Measurements from ENCODE around the gene RHOT2. TPM values are rescaled to one million over a fixed set of nuclear protein-coding genes. Genes with fewer than 3 reads are reported as not detected.
A peak's percentile ranks its signal among the peaks of the same experiment; 100 is the strongest.

RHOT2 gene
- total and polyA plus RNA-seq, 12 donors, result 34.7 to 462 (median 89.2) TPM

- intact Hi-C loops (cut with DNase I), result no loop called here
- 44 to 58% (median 49%) methylated on average over 3 to 9 of the region's 9 CpGs for WGBS, 4 donors
- no peak for TF ChIP-seq CTCF (IDR thresholded peaks at IDR 0.05)
- no peak for TF ChIP-seq POLR2A (IDR thresholded peaks at IDR 0.05)
- Histone ChIP-seq H3K27ac (peak overlapping the region; percentile 42 to 98 (median 89)), H3K9me3 (replicated peaks in 1 of 3) (no peaks in the 10 kb centered on the region), H3K4me3 (no peak overlapping the region), H3K36me3 (replicated peaks in 1 of 2) (no peaks in the 10 kb centered on the region), H3K4me1 (replicated peaks in 1 of 2) (peaks cover 44 to 45% of the 10 kb centered on the region in 2 donors), H3K27me3 (no peaks in the 10 kb centered on the region)
- DNase-seq, result peak in 3 of 7 donors; percentile 9 to 36 (median 26)
These were observed 29.1 kb upstream of the RHOT2 start for GRCh38 chr16:638836-639235.

GRCh38 chr16:640614-641013 is 27.3 kb upstream of the RHOT2 start:
- TF ChIP-seq CTCF (IDR thresholded peaks at IDR 0.05), result no peak
- TF ChIP-seq POLR2A (IDR thresholded peaks at IDR 0.05), result no peak
- Histone ChIP-seq H3K36me3 (replicated peaks in 1 of 2) (no peaks in the 10 kb centered on the region), H3K4me1 (replicated peaks in 1 of 2) (peaks cover 52 to 56% of the 10 kb centered on the region in 2 donors), H3K4me3 (peak overlapping the region in 1 of 4 donors; percentile 97), H3K9me3 (replicated peaks in 1 of 3) (no peaks in the 10 kb centered on the region), H3K27me3 (no peaks in the 10 kb centered on the region), H3K27ac (peak overlapping the region; percentile 85 to 100 (median 91))
- intact Hi-C loops (cut with DNase I), result no loop called here
- 17 to 76% (median 62%) methylated on average over 1 to 5 of the region's 5 CpGs for WGBS, 4 donors
- peak in 1 of 7 donors; percentile 21 for DNase-seq

- 0 to 2% (median 1%) methylated on average over 1 to 81 of the region's 81 CpGs; no CpG with 5 or more reads in 1 of the 4 donors for WGBS, 4 donors
- no peaks in the 10 kb centered on the region for H3K36me3 ChIP-seq (replicated peaks in 1 of 2)
- no peaks in the 10 kb centered on the region for H3K27me3 ChIP-seq
- peak within 1 kb of the TSS; percentile 40 to 97 (median 46) for H3K4me3 ChIP-seq
- H3K4me1 ChIP-seq (replicated peaks in 1 of 2), result peaks cover 61 to 64% of the 10 kb centered on the region in 2 donors
- intact Hi-C loops (cut with DNase I), result no loop called here
- peak; percentile 91 to 94 (median 92) for DNase-seq
- peak in 1 of 6 experiments; percentile 10 for TF ChIP-seq CTCF (IDR thresholded peaks at IDR 0.05)
- TF ChIP-seq POLR2A (IDR thresholded peaks at IDR 0.05), result peak; percentile 44 to 92
- no peaks in the 10 kb centered on the region for H3K9me3 ChIP-seq (replicated peaks in 1 of 3)
- peak within 1 kb of the TSS; percentile 85 to 100 (median 93) for H3K27ac ChIP-seq
These were observed 26.4 kb upstream of the RHOT2 start, which contains the start of gene MCRIP2 for GRCh38 chr16:641326-642188. Gene MCRIP2, plus strand, starts transcription at chr16:641828. Its CDS starts 164 bp downstream, at chr16:641992.

GRCh38 chr16:642189-643049 is 25.5 kb upstream of the RHOT2 start:
- 3 to 11% (median 4%) methylated on average over 13 to 72 of the region's 72 CpGs for WGBS, 4 donors
- Histone ChIP-seq H3K4me1 (replicated peaks in 1 of 2) (peaks cover 67 to 70% of the 10 kb centered on the region in 2 donors), H3K27ac (peak overlapping the region; percentile 85 to 100 (median 93)), H3K36me3 (replicated peaks in 1 of 2) (no peaks in the 10 kb centered on the region), H3K4me3 (peak overlapping the region; percentile 40 to 97 (median 46)), H3K9me3 (replicated peaks in 1 of 3) (no peaks in the 10 kb centered on the region), H3K27me3 (no peaks in the 10 kb centered on the region)
- DNase-seq, result peak; percentile 79 to 86 (median 84)
- intact Hi-C loops (cut with DNase I), result no loop called here
- TF ChIP-seq POLR2A (IDR thresholded peaks at IDR 0.05) (no peak), CTCF (IDR thresholded peaks at IDR 0.05) (no peak)

Measured in adrenal gland (tissue), 12 donors.